Measurements from ENCODE around the gene RIN3.

The RIN3 gene

DNA sequence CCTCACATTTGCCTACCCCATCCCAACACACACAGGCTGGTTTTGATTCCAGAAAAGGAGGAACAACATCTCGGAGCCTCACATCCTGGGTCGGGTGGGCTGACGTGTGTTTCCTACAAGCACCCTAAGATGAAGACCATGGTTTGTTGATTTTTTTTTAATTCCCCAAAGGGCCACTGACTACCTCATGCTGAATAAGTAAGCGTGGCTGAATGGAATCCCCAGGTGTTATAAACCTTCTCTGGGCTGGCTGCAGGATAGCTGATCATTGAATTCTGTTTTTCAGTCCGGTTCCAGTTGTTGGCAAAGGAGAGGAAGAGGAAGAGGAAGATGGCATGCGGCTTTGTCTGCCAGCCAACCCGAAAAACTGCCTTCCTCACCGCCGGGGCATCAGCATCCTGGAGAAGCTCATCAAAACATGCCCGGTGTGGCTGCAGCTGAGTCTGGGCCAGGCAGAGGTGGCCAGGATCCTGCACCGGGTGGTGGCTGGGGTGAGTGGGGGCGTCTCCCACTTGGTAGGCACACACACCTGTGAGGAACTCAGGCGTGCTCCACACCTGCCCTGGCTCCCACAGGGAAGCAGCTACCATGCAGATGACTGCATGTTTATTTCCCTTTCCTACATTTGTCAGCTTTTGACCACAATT lies 42.0 kb downstream of the RIN3 start:
- no peak for DNase-seq (ENCODE audit: low spot score)

DNA sequence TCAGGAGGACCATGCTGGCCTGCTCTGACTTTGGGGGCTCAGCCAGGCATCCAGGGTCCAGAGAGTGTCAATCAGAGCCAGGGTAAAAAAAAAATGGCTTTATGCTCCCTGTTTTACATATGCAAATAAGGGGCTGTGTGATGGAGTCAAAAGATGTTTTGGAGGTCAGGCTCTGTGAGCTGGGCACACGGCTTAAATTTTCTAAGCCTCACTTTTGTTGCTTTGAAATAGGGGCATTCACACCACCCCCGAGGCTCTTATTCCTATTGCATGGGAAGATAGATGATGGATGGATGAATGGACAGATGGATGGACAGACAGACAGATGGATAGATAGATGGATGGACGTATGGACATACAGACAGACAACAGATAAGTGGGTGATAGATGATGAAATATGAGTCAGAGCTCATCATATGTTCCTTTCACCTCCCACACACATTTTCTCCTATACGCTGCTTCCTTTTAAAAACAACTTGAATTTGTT lies 42.7 kb downstream of the RIN3 start:
- DNase-seq (ENCODE audit: low spot score), result no peak

GRCh38 chr14:92556863-92557543 lies 43.4 kb downstream of the RIN3 start:
- DNase-seq (ENCODE audit: low spot score), result no peak

DNA sequence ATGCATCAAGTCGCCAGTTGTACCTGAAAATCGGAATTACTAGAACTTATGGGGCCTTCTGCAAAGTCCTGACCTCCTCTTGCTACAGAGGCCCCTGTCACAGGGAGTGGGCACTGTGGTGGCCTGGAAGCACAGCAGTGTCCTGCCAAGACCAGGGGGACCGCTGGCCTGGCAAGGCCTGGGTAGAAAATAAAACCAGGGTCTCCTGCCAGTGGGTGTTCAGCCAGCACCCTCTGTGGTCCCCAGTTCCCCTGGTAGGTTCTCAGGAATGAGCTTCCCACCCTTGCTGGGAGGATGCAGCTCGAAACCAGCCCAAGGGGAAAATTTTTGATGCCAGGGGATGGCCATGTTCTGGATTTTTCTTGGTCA lies 43.9 kb downstream of the RIN3 start:
- DNase-seq (ENCODE audit: low spot score), result no peak

- DNase-seq (ENCODE audit: low spot score), result no peak
These were observed 44.7 kb downstream of the RIN3 start for GRCh38 chr14:92558319-92558718.

DNA sequence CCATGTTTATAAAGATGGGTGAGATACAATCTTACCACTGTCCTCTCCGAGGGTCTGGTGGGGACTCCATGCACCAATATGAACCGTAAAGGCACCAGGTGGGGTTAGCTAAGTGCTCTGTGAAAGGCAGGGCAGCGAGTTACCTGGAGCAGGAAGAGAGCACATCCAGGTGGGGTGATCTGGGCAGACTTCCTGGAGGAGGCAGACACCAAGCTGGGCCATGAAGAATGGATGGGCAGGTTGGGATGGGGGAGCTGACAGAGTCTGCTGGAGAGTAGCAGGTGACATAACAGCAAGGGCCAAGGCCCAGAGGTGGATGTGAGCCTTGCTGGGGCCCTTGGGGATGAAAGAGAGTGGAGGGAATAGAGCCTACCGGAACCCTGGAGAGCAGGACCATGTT lies 45.9 kb downstream of the RIN3 start:
- DNase-seq (ENCODE audit: low spot score), result no peak

DNA sequence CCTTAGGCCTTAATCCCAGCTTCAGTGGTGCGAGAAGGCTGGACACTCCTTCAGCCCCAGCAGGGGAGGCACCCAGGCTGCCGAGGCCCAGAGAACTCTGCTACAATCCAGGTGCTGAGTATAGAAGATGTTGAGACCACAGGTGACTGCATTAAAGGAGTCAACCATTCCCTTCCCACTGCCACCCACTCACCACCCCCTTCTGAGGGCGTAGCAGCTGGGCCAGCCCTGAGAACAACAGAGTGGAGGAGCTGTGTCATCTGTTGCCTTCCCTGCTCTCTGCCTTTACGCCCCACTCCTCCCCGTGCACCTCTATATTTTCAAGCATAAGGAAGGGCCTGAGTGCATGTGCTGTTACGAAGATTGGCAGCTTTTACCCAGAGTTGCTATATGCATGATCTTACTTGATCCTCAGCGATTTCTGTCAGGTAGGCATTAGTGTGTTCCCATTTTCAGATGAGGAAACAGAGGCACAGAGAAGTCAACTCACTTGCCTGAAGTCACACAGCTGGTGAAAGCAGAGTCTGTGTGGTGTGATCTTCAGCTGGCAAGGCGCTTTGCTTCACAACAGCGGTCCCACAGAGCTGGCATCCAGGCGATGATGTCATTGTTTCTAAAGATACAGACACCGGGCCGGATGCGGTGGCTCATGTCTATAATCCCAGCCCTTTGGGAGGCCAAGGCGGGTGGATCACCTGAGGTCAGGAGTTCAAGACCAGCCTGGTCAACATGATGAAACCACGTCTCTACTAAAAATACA lies 46.7 kb downstream of the RIN3 start:
- no peak for DNase-seq (ENCODE audit: low spot score)

- no peak for DNase-seq (ENCODE audit: low spot score)
These were observed 48.4 kb downstream of the RIN3 start for GRCh38 chr14:92561906-92562479.

GRCh38 chr14:92563359-92563758 lies 49.8 kb downstream of the RIN3 start:
- DNase-seq (ENCODE audit: low spot score), result no peak

- DNase-seq (ENCODE audit: low spot score), result no peak
These were observed 50.2 kb downstream of the RIN3 start for GRCh38 chr14:92563765-92564285.

- no peak for DNase-seq (ENCODE audit: low spot score)
These were observed 50.9 kb downstream of the RIN3 start for GRCh38 chr14:92564344-92565039.

DNA sequence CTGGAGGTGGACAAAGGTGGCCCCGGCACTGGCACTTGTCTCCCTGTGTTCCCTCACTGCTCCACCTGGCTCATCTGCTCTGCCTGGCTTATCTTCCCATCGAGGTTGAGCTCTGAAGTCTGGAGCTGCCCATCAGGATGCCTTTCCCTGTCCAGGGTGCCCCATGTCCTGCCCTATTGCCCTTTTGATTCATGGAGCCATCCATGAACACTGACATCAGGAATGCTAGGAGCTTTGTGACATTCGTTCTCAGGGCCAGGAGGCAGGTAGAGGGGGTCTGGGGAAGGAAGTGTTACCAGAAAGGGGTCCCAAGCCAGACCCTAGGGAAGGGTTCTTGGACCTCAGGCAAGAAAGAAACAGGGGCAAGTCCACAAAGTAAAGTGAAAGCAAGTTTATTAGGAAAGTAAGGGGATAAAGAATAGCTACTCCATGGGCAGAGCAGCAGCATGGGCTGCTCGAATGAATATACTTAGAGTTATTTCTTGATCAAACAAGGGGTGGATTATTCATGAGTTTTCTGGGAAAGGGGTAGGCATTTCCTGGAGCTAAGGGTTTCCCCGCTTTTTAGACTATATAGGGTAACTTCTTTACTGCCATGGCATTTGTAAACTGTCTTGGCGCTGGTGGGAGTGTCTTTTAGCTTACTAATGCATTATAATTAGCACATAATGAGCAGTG lies 51.6 kb downstream of the RIN3 start:
- no peak for DNase-seq (ENCODE audit: low spot score)

DNA sequence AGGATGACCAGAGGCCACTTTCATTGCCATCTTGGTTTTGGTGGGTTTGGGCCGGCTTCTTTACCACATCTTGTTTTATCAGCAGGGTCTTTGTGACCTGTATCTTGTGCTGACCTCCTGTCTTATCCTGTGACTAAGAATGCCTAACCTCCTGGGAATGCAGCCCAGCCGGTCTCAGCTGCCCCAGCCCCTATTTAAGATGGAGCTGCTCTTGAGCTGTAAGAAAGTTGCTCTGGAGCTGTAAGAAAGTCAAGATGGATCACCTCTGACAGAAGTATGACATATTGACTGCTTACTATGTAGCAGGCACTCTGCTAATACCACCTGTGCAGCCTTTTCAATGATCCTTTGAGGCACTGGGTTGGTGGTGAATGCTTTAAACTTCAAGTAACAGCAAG lies 52.1 kb downstream of the RIN3 start:
- no peak for DNase-seq (ENCODE audit: low spot score)

- DNase-seq (ENCODE audit: low spot score), result no peak
These were observed 53.7 kb downstream of the RIN3 start for GRCh38 chr14:92567173-92567725.

- DNase-seq (ENCODE audit: low spot score), result no peak
These were observed 55.3 kb downstream of the RIN3 start for GRCh38 chr14:92568621-92569479.

- DNase-seq (ENCODE audit: low spot score), result no peak
These were observed 57.2 kb downstream of the RIN3 start for GRCh38 chr14:92570674-92571262.

DNA sequence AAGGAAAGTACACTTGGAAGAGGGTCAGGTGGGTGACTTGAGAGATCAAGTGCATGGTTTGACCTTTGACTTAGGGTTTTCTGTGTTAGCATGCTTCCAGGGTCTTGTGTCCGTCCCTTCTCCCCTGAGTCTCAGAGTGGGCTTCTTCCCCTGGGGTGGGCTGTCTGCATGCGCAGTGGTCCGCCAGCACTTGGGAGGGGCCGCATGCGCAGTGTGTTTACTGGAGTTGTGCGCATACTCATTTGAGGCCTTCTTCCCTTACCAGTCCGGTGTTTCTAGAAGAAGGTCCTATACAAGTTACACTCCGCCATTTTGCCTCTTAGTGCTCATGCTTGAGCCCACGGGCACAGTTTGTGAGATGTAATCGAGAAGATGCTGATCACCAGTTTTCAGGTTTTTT lies 58.5 kb downstream of the RIN3 start:
- no peak for DNase-seq (ENCODE audit: low spot score)

- DNase-seq (ENCODE audit: low spot score), result no peak
These were observed 60.3 kb downstream of the RIN3 start for GRCh38 chr14:92573761-92574498.

All from SW480 (cell line).